Smooth muscle cell (in vitro differentiated cells): Measurements from ENCODE around the gene EFNA4. TPM values are rescaled to one million over a fixed set of nuclear protein-coding genes. Genes with fewer than 3 reads are reported as not detected.

Experiments used
- DNase-seq: peaks from one replicate; lab custom pipeline; 2025; ENCODE audit not compliant: unreplicated experiment; lab: John Stamatoyannopoulos, UW
- H2AFZ ChIP-seq: fragments of 200-600 bp; sonication (generic); 2 replicates; pipeline ENCODE4 v1.6.0; 2016; ENCODE audit warnings: antibody characterized with exemption, low read depth, mild to moderate bottlenecking
- H3F3A ChIP-seq: fragments of 200-600 bp; sonication (generic); 2 replicates; pipeline ENCODE4 v1.6.0; 2017; ENCODE audit warnings: antibody characterized with exemption, low read depth
- H3K27ac ChIP-seq: fragments of 200-600 bp; sonication (generic); 2 replicates; pipeline ENCODE4 v1.5.1; 2016; ENCODE audit warnings: low read depth, mild to moderate bottlenecking
- H3K27me3 ChIP-seq: fragments of 200-600 bp; sonication (generic); 2 replicates; pipeline ENCODE4 v1.6.1; 2016; ENCODE audit warnings: low read depth, mild to moderate bottlenecking
- H3K36me3 ChIP-seq: fragments of 200-600 bp; sonication (generic); 2 replicates; pipeline ENCODE4 v1.5.1; 2016; ENCODE audit warnings: low read depth
- H3K4me1 ChIP-seq: fragments of 200-600 bp; sonication (generic); 2 replicates; pipeline ENCODE4 v1.5.1; 2016; ENCODE audit warnings: low read depth
- H3K4me2 ChIP-seq: fragments of 200-600 bp; sonication (generic); 2 replicates; pipeline ENCODE4 v1.6.0; 2016; ENCODE audit warnings: mild to moderate bottlenecking
- H3K4me3 ChIP-seq: fragments of 200-600 bp; sonication (generic); 2 replicates; pipeline ENCODE4 v1.5.1; 2016; ENCODE audit warnings: mild to moderate bottlenecking
- H3K79me2 ChIP-seq: fragments of 200-600 bp; sonication (generic); 2 replicates; pipeline ENCODE4 v1.6.0; 2016; ENCODE audit warnings: low read depth, mild to moderate bottlenecking
- H3K9ac ChIP-seq: fragments of 200-600 bp; sonication (generic); 2 replicates; pipeline ENCODE4 v1.6.0; 2016; ENCODE audit warnings: low read depth
- H3K9me3 ChIP-seq: fragments of 200-600 bp; sonication (generic); replicated peaks from 2 replicates; pipeline ENCODE4 v1.5.1; 2016; ENCODE audit warnings: low read depth
- H4K20me1 ChIP-seq: fragments of 200-600 bp; sonication (generic); 2 replicates; pipeline ENCODE4 v1.6.0; 2016; ENCODE audit warnings: low read depth
- CTCF ChIP-seq: fragments of 200-600 bp; sonication (generic); IDR thresholded peaks from 2 replicates; pipeline ENCODE4 v1.5.1; 2017; ENCODE audit warnings: borderline replicate concordance, mild to moderate bottlenecking, antibody characterized with exemption; ENCODE audit not compliant: insufficient read depth, poor library complexity, severe bottlenecking
- WGBS: methylation state at CpG from one replicate; pipeline ENCODE4 v1.1.7; 2016; ENCODE audit warnings: low lambda C conversion rate; 5-methylcytosine and 5-hydroxymethylcytosine counted together
- polyA plus RNA-seq: library from polyadenylated mRNA; unstranded; fragments of >200 nt; fragmentation: Nextera tagmentation; extraction: Ambion mirVana; gene quantifications from 2 replicates; pipeline ENCODE4 v1.2.1, GENCODE V29; 2016
- total RNA-seq: library from RNA; depleted of rRNA; stranded (reverse); fragments of >200 nt; gene quantifications from 2 replicates; pipeline ENCODE4 v1.2.3, GENCODE V29; 2014

EFNA4 gene
- total and polyA plus RNA-seq, 2 experiments from 2014 or later, result 18.1 to 27.6 TPM

GRCh38 chr1:155083865-155084721 lies 20.6 kb downstream of the EFNA4 start:
- 30% methylated on average over 21 of the region's 21 CpGs for WGBS
- H2AFZ ChIP-seq, result peak overlapping the region; percentile 92
- no peak for DNase-seq
- peaks cover 14% of the 10 kb centered on the region for H4K20me1 ChIP-seq
- no peaks in the 10 kb centered on the region for H3K79me2 ChIP-seq
- no peak overlapping the region for H3K27ac ChIP-seq
- H3K4me2 ChIP-seq, result peak overlapping the region; percentile 87
- H3K36me3 ChIP-seq, result no peaks in the 10 kb centered on the region
- peaks cover 50% of the 10 kb centered on the region for H3K27me3 ChIP-seq
- H3K4me1 ChIP-seq, result peaks cover 35% of the 10 kb centered on the region
- peaks cover 7% of the 10 kb centered on the region for H3F3A ChIP-seq
- H3K4me3 ChIP-seq, result peak overlapping the region; percentile 78
- no peak overlapping the region for H3K9ac ChIP-seq
- H3K9me3 ChIP-seq, result no peaks in the 10 kb centered on the region
- no peak for TF ChIP-seq CTCF

GRCh38 chr1:155084722-155085503 lies 21.4 kb downstream of the EFNA4 start:
- Histone ChIP-seq H3K4me3 (peak overlapping the region; percentile 78), H3K27ac (peak overlapping the region; percentile 70), H3K27me3 (peaks cover 42% of the 10 kb centered on the region), H3F3A (peaks cover 7% of the 10 kb centered on the region), H3K4me2 (peak overlapping the region; percentile 87), H3K4me1 (peaks cover 26% of the 10 kb centered on the region), H3K36me3 (no peaks in the 10 kb centered on the region), H3K9me3 (no peaks in the 10 kb centered on the region), H4K20me1 (peaks cover 14% of the 10 kb centered on the region), H3K9ac (no peak overlapping the region), H2AFZ (peak overlapping the region; percentile 92), H3K79me2 (no peaks in the 10 kb centered on the region)
- TF ChIP-seq CTCF, result peak; percentile 91
- under 1% methylated on average over 52 of the region's 67 CpGs for WGBS
- peak; percentile 93 for DNase-seq

- H4K20me1 ChIP-seq, result peaks cover 8% of the 10 kb centered on the region
- no peaks in the 10 kb centered on the region for H3K36me3 ChIP-seq
- TF ChIP-seq CTCF, result no peak
- WGBS, result 2% methylated on average over 27 of the region's 32 CpGs
- H3K27me3 ChIP-seq, result peaks cover 35% of the 10 kb centered on the region
- H3K79me2 ChIP-seq, result no peaks in the 10 kb centered on the region
- peak overlapping the region; percentile 78 for H3K4me3 ChIP-seq
- H3F3A ChIP-seq, result peaks cover 7% of the 10 kb centered on the region
- H3K4me1 ChIP-seq, result peaks cover 19% of the 10 kb centered on the region
- peak overlapping the region; percentile 70 for H3K27ac ChIP-seq
- peak overlapping the region; percentile 92 for H2AFZ ChIP-seq
- peak overlapping the region; percentile 87 for H3K4me2 ChIP-seq
- no peak for DNase-seq
- H3K9me3 ChIP-seq, result no peaks in the 10 kb centered on the region
- no peak overlapping the region for H3K9ac ChIP-seq
Measured at GRCh38 chr1:155085504-155086127, 22.1 kb downstream of the EFNA4 start.
